ENCODE measurements around the gene TMEM43.

TMEM43 gene

GRCh38 chr3:14123308-14124222 is 1.3 kb upstream of the TMEM43 start:
- Histone ChIP-seq H2AFZ (ENCODE audit: low read depth, low read length) (peak overlapping the region; percentile 84), H3K36me3 (ENCODE audit: insufficient read depth, low read length) (peaks cover 46% of the 10 kb centered on the region), H3K79me2 (ENCODE audit: insufficient read depth, low read length) (peaks cover 80% of the 10 kb centered on the region), H3K4me1 (ENCODE audit: insufficient read depth, low read length) (peaks cover 42% of the 10 kb centered on the region), H3K27me3 (ENCODE audit: insufficient read depth, low read length, poor library complexity) (no peaks in the 10 kb centered on the region), H3K9ac (ENCODE audit: low read depth, low read length) (peak overlapping the region; percentile 83), H3K4me3 (ENCODE audit: low read depth in 1 of 2, low read length in 2 of 2) (peak overlapping the region; percentile 88 to 99; a peak in 3 of 4 replicates), H3K9me3 (ENCODE audit: insufficient read depth, low read length, severe bottlenecking) (no peaks in the 10 kb centered on the region), H3K27ac (ENCODE audit: low read length) (peak overlapping the region; percentile 63), H4K20me1 (ENCODE audit: insufficient read depth, low read length) (peaks cover 33% of the 10 kb centered on the region), H3K4me2 (ENCODE audit: insufficient read depth, low read length) (peak overlapping the region; percentile 92)
- TF ChIP-seq, protein P1, sequence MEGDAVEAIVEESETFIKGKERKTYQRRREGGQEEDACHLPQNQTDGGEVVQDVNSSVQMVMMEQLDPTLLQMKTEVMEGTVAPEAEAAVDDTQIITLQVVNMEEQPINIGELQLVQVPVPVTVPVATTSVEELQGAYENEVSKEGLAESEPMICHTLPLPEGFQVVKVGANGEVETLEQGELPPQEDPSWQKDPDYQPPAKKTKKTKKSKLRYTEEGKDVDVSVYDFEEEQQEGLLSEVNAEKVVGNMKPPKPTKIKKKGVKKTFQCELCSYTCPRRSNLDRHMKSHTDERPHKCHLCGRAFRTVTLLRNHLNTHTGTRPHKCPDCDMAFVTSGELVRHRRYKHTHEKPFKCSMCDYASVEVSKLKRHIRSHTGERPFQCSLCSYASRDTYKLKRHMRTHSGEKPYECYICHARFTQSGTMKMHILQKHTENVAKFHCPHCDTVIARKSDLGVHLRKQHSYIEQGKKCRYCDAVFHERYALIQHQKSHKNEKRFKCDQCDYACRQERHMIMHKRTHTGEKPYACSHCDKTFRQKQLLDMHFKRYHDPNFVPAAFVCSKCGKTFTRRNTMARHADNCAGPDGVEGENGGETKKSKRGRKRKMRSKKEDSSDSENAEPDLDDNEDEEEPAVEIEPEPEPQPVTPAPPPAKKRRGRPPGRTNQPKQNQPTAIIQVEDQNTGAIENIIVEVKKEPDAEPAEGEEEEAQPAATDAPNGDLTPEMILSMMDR (IDR thresholded peaks at IDR 0.05; ENCODE audit: borderline replicate concordance, extremely low read depth, low read length, poor library complexity, severe bottlenecking): no peak
- no peak for TF ChIP-seq EZH2 (IDR thresholded peaks at IDR 0.05; ENCODE audit: borderline replicate concordance, low read depth, low read length, severe bottlenecking)
- ATAC-seq (ENCODE audit: insufficient read depth, low read depth) (no peak), DNase-seq (no peak)

DNA sequence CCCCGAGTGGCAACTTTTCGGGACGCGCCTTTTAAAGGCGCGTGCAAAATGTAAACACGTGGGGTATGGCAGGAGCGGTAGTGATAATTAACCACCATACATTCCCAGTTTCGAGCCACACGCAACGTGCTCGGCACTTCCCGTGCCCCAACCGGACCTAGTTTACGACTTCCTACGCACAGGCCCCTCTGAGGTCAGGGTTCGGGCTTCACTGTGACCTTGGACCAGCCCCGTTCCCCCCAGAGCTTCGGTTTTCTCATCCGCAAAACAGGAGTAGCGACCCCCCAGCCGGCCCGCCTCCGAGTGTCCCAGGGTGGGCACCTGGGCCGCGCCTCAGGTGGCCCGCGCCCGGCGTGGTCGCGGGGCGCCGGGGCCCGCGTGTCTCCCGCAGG is 633 bp upstream of the TMEM43 start:
- peak overlapping the region; percentile 92 for H3K4me2 ChIP-seq (ENCODE audit: insufficient read depth, low read length)
- DNase-seq: peak; percentile 80
- H3K27ac ChIP-seq (ENCODE audit: low read length): peak overlapping the region; percentile 63
- peak; percentile 65 for ATAC-seq (ENCODE audit: insufficient read depth, low read depth)
- peak overlapping the region; percentile 88 to 99; a peak in 3 of 4 replicates for H3K4me3 ChIP-seq (ENCODE audit: low read depth in 1 of 2, low read length in 2 of 2)
- peaks cover 42% of the 10 kb centered on the region for H3K4me1 ChIP-seq (ENCODE audit: insufficient read depth, low read length)
- H3K36me3 ChIP-seq (ENCODE audit: insufficient read depth, low read length): peaks cover 46% of the 10 kb centered on the region
- peak overlapping the region; percentile 83 for H3K9ac ChIP-seq (ENCODE audit: low read depth, low read length)
- H3K9me3 ChIP-seq (ENCODE audit: insufficient read depth, low read length, severe bottlenecking): no peaks in the 10 kb centered on the region
- peaks cover 80% of the 10 kb centered on the region for H3K79me2 ChIP-seq (ENCODE audit: insufficient read depth, low read length)
- no peaks in the 10 kb centered on the region for H3K27me3 ChIP-seq (ENCODE audit: insufficient read depth, low read length, poor library complexity)
- peaks cover 37% of the 10 kb centered on the region for H4K20me1 ChIP-seq (ENCODE audit: insufficient read depth, low read length)
- no peak for TF ChIP-seq EZH2 (IDR thresholded peaks at IDR 0.05; ENCODE audit: borderline replicate concordance, low read depth, low read length, severe bottlenecking)
- TF ChIP-seq, protein P1 (IDR thresholded peaks at IDR 0.05; ENCODE audit: borderline replicate concordance, extremely low read depth, low read length, poor library complexity, severe bottlenecking): no peak
- H2AFZ ChIP-seq (ENCODE audit: low read depth, low read length): peak overlapping the region; percentile 84

DNA sequence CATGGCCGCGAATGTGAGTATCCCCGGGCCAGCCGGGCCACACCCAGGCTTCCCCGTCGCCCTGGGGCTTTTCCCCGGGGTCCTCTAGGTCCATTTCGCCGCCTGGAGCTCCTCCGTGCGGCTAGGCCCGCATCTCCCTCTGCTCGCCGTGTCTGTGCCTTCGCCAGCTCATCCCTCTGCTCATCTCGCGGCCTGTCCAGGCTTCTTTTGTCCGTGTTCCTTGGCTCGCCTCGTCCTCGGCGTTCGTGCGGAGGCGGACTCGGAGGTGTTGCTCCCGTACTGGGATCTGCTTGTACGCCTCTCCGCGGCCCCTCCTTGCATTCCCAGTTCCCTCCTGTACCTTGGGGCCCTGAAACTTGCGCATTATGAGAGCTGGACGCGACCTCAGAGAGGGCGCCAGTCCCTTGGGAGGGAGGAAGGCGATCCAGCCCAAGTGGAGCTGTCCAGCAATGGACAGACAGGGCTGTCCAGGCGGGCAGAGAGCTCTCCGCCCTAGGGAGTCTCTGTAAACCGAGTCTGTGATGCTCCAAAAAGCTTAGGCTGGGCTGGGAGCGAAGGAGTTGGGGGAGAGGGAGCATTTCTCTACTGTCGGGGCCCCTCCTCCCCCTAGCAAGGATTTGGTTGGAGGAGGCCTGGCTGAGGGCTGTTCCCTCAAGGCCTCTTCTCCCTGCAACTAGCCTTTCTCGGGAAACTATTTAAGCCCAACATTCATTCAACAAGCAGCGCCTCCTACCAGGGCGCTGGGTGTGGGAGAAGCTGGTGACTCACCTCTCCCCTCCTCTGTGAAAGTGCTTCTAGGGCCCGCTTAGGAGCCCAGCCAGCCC is 553 bp downstream of the TMEM43 start:
- TF ChIP-seq, protein P1 (IDR thresholded peaks at IDR 0.05; ENCODE audit: borderline replicate concordance, extremely low read depth, low read length, poor library complexity, severe bottlenecking): peak; percentile 21
- TF ChIP-seq EZH2 (IDR thresholded peaks at IDR 0.05; ENCODE audit: borderline replicate concordance, low read depth, low read length, severe bottlenecking): no peak
- peaks cover 35% of the 10 kb centered on the region for H4K20me1 ChIP-seq (ENCODE audit: insufficient read depth, low read length)
- no peaks in the 10 kb centered on the region for H3K9me3 ChIP-seq (ENCODE audit: insufficient read depth, low read length, severe bottlenecking)
- H3K27me3 ChIP-seq (ENCODE audit: insufficient read depth, low read length, poor library complexity): no peaks in the 10 kb centered on the region
- H3K4me1 ChIP-seq (ENCODE audit: insufficient read depth, low read length): peaks cover 42% of the 10 kb centered on the region
- peak; percentile 23 for ATAC-seq (ENCODE audit: insufficient read depth, low read depth)
- peak overlapping the region; percentile 88 to 99 for H3K4me3 ChIP-seq (ENCODE audit: low read depth in 1 of 2, low read length in 2 of 2)
- peaks cover 75% of the 10 kb centered on the region for H3K79me2 ChIP-seq (ENCODE audit: insufficient read depth, low read length)
- peak; percentile 52 for DNase-seq
- H3K27ac ChIP-seq (ENCODE audit: low read length): peak overlapping the region; percentile 74
- peaks cover 46% of the 10 kb centered on the region for H3K36me3 ChIP-seq (ENCODE audit: insufficient read depth, low read length)
- peak overlapping the region; percentile 92 for H3K4me2 ChIP-seq (ENCODE audit: insufficient read depth, low read length)
- peak overlapping the region; percentile 87 for H2AFZ ChIP-seq (ENCODE audit: low read depth, low read length)
- peak overlapping the region; percentile 83 for H3K9ac ChIP-seq (ENCODE audit: low read depth, low read length)
